Karpas-422 (cell line): ENCODE data around the gene AGGF1. TPM values are rescaled to one million over a fixed set of nuclear protein-coding genes. Genes with fewer than 3 reads are reported as not detected.
A peak's percentile ranks its signal among the peaks of the same experiment; 100 is the strongest.

ENCODE experiments used
- DNase-seq: peaks from one replicate; pipeline ENCODE4 v3.0.0-alpha.2; 2015
- H2AFZ ChIP-seq: fragments of 200-600 bp; sonication (generic); 2 replicates; pipeline ENCODE4 v1.6.1; 2014; ENCODE audit warnings: antibody characterized with exemption, low read length, mixed read lengths
- H3K27ac ChIP-seq: fragments of 200-600 bp; sonication (generic); 2 replicates; pipeline ENCODE4 v1.5.1; 2014; ENCODE audit warnings: mild to moderate bottlenecking, low read length, moderate library complexity
- H3K27me3 ChIP-seq: fragments of 200-600 bp; sonication (generic); 2 replicates; pipeline ENCODE4 v1.6.1; 2014; ENCODE audit warnings: low read length, mixed read lengths
- H3K36me3 ChIP-seq: fragments of 200-600 bp; sonication (generic); 2 replicates; pipeline ENCODE4 v1.6.1; 2014; ENCODE audit warnings: low read length, mixed read lengths; ENCODE audit not compliant: insufficient read depth
- H3K4me1 ChIP-seq: fragments of 200-600 bp; sonication (generic); 2 replicates; pipeline ENCODE4 v1.6.1; 2014; ENCODE audit warnings: mild to moderate bottlenecking, low read length, mixed read lengths
- H3K4me2 ChIP-seq: fragments of 200-600 bp; sonication (generic); 2 replicates; pipeline ENCODE4 v1.6.1; 2014; ENCODE audit warnings: low read length, low read depth, mild to moderate bottlenecking; ENCODE audit not compliant: poor library complexity, severe bottlenecking
- H3K4me3 ChIP-seq: fragments of 200-600 bp; sonication (generic); 2 replicates; pipeline ENCODE4 v1.5.1; 2014; ENCODE audit warnings: mild to moderate bottlenecking, antibody characterized with exemption, low read length, mixed read lengths
- H3K79me2 ChIP-seq: fragments of 200-600 bp; sonication (generic); 2 replicates; pipeline ENCODE4 v1.6.1; 2014; ENCODE audit warnings: mild to moderate bottlenecking, low read length, mixed read lengths
- H3K9ac ChIP-seq: fragments of 200-600 bp; sonication (generic); 2 replicates; pipeline ENCODE4 v1.6.0; 2014; ENCODE audit warnings: low read length
- H3K9me2 ChIP-seq: fragments of 200-600 bp; sonication (generic), shearing (Covaris generic); replicated peaks from 2 replicates; pipeline ENCODE4 v1.6.0; 2014; ENCODE audit warnings: mild to moderate bottlenecking, low read length, moderate library complexity; ENCODE audit not compliant: insufficient read depth
- H3K9me3 ChIP-seq: fragments of 300-700, 200-600 bp; sonication (generic); 2 replicates; pipeline ENCODE4 v1.6.1; 2014; ENCODE audit warnings: low read length, mixed read lengths
- H4K20me1 ChIP-seq: fragments of 200-600 bp; sonication (generic); 2 replicates; pipeline ENCODE4 v1.6.1; 2014; ENCODE audit warnings: mild to moderate bottlenecking, antibody characterized with exemption, low read length, low read depth; ENCODE audit not compliant: insufficient read depth
- total RNA-seq: library from RNA; depleted of rRNA; stranded (reverse); fragments of >200 nt; shearing (Covaris generic); gene quantifications from 2 replicates; pipeline ENCODE4 v1.2.3, GENCODE V29; 2014; ENCODE audit warnings: low replicate concordance

Gene AGGF1
- total RNA-seq, 1 experiment from 2014 or later, result 31.1 TPM

DNA sequence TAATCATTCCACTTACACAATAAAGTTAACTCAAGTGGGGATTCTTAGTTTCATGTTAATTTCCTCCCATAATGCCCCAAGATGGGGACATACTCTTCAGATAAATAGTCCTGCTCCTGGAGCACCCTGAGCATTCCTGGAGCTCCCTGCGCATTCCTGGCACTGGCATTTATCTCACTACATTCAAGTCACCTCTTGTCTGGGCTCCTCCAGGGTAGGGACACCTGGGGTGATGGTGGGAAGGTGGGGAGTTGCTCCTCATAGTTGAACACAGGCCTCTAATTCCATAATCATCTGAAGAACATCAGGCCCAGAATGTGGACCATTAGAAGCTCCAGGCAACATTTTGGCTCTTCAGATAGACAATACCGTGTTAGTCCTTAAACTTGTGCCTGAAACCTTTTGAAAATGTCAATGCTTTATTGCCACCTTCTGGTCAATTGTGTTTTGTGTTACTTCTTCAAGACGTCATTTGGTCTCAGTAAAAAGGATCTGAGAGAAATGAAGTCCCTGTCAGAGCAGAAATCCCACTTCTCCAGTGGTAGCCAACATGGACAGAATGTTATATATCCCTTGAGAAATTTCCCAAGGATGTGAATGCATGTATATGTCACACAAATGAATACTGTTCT, 14.2 kb upstream of the AGGF1 start:
- peak; percentile 82 for DNase-seq
- H3K79me2 ChIP-seq, result no peaks in the 10 kb centered on the region
- H3K9ac ChIP-seq, result no peak overlapping the region

DNA sequence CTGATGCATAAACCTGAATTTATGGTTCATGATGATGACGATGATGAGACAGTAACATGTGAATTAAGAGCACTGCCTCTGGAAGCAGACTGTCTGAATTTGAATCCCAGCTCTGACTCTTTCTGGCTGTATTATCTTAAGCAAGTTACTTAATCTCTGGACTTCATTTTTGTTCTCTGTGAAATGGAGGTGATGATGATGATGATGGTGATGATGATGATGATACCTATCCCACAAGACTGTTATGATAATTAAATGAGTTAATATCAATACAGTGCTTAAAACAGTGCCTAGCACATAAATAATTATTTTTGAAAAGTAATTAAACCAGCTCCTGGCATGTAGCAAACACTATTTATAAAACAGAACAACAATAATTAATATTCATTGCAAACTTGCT, 13.2 kb upstream of the AGGF1 start:
- DNase-seq, result no peak
- Histone ChIP-seq H3K4me2 (no peak overlapping the region), H3K9me2 (no peaks in the 10 kb centered on the region; the same call in 1 of the 2 replicates), H2AFZ (no peak overlapping the region), H3K4me3 (no peak overlapping the region), H4K20me1 (no peaks in the 10 kb centered on the region), H3K9ac (no peak overlapping the region), H3K27ac (no peak overlapping the region), H3K27me3 (no peaks in the 10 kb centered on the region), H3K36me3 (no peaks in the 10 kb centered on the region), H3K9me3 (no peaks in the 10 kb centered on the region), H3K79me2 (no peaks in the 10 kb centered on the region), H3K4me1 (no peaks in the 10 kb centered on the region)

More for the DNA sequence above, 14.2 kb upstream of the AGGF1 start:
- no peak overlapping the region for H3K4me2 ChIP-seq
- H2AFZ ChIP-seq, result no peak overlapping the region
- H4K20me1 ChIP-seq, result no peaks in the 10 kb centered on the region
- H3K9me3 ChIP-seq, result no peaks in the 10 kb centered on the region
- no peaks in the 10 kb centered on the region for H3K36me3 ChIP-seq
- H3K27ac ChIP-seq, result no peak overlapping the region
- H3K4me1 ChIP-seq, result no peaks in the 10 kb centered on the region
- no peaks in the 10 kb centered on the region for H3K9me2 ChIP-seq
- no peaks in the 10 kb centered on the region for H3K27me3 ChIP-seq
- no peak overlapping the region for H3K4me3 ChIP-seq

DNA sequence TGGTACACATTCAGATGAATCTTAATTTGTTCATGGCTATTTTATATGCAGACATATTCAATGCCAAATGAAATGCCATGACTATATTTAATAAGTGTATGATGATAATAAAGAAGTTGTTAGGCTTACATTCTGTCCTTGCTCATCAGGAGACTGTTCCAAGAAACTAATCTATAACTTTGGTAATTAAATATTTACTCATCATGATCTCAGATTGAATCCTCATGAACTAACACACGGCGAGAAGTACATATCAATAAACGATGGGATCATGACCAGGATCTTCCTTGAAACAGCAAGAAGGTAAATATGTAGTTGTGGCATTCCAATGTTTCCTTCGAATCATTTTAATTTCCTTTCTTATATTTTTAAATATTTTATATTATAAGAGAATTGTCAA, 12.5 kb upstream of the AGGF1 start:
- H3K27me3 ChIP-seq, result no peaks in the 10 kb centered on the region
- no peaks in the 10 kb centered on the region for H4K20me1 ChIP-seq
- no peak overlapping the region for H3K27ac ChIP-seq
- no peak for DNase-seq
- no peaks in the 10 kb centered on the region; the same call in 1 of the 2 replicates for H3K9me2 ChIP-seq
- no peak overlapping the region for H2AFZ ChIP-seq
- H3K4me3 ChIP-seq, result no peak overlapping the region
- H3K4me1 ChIP-seq, result no peaks in the 10 kb centered on the region
- no peak overlapping the region for H3K4me2 ChIP-seq
- no peaks in the 10 kb centered on the region for H3K9me3 ChIP-seq
- no peaks in the 10 kb centered on the region for H3K79me2 ChIP-seq
- H3K36me3 ChIP-seq, result no peaks in the 10 kb centered on the region
- no peak overlapping the region for H3K9ac ChIP-seq

DNA sequence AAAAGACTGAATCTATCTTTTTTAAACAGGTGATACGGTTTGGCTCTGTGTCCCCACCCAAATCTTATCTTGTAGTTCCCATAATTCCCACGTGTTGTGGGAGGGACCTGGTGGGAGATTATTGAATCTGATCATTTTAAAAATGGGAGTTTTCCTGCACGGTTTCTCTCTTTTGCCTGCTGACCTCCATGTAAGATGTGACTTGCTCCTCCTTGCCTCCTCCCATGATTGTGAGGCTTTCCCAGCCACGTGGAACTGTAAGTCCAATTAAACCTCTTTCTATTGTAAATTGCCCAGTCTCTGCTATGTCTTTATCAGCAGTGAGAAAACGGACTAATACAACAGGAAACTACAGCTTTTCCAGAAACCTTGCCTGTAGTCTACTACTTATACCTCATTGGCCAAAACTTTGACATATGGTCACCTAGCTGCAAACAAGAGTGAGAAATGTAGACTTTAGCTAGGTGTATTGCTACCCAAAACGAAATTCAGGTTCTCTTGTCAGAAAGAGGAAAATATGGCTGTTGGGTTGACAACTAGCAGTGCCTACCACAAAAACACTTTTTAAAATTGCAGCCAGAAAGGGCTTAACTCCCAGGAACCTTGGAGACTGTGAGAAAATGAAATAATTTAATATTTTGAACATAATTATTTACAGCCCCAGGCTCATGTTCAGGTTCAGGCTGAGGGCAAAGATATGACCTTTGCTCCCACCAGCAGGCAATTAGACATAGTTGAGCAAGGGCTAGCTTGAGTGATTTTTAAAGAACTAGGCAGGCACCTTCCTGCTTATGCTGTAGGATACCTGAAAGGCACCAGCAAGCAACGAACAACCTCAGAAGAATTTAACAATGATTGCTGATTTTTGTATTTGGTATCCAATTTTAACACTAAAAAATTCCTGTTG, 7.4 kb upstream of the AGGF1 start:
- Histone ChIP-seq H3K9ac (no peak overlapping the region), H3K79me2 (no peaks in the 10 kb centered on the region), H3K4me3 (no peak overlapping the region), H4K20me1 (no peaks in the 10 kb centered on the region), H3K9me2 (no peaks in the 10 kb centered on the region; the same call in 1 of the 2 replicates), H3K4me2 (no peak overlapping the region), H3K27ac (no peak overlapping the region), H3K27me3 (no peaks in the 10 kb centered on the region), H2AFZ (no peak overlapping the region), H3K36me3 (no peaks in the 10 kb centered on the region), H3K9me3 (no peaks in the 10 kb centered on the region), H3K4me1 (no peaks in the 10 kb centered on the region)
- DNase-seq, result no peak

DNA sequence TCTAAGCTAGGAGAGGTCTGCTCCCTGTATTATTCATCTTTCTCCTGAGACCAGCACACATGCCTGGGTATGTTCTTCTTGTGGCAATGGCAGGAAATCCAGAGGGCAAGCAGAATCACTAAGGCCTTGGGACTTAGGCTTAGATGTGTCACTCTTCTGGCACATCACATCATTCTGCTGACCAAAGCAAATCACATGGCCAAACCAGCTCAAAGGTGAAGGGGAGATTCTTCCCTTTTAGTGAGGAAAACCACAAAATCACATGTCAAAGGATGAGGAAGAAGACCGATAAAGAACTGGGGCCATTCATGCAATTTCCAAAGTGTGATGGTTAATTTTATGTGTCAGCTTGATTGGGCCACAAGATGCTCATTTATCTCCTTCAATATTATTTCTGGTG, 5.7 kb upstream of the AGGF1 start:
- Histone ChIP-seq H3K27ac (no peak overlapping the region), H4K20me1 (no peaks in the 10 kb centered on the region), H3K9me3 (peaks cover 11% of the 10 kb centered on the region), H2AFZ (no peak overlapping the region), H3K79me2 (no peaks in the 10 kb centered on the region), H3K4me2 (no peak overlapping the region), H3K27me3 (no peaks in the 10 kb centered on the region), H3K36me3 (no peaks in the 10 kb centered on the region), H3K4me3 (no peak overlapping the region), H3K4me1 (no peaks in the 10 kb centered on the region), H3K9me2 (no peaks in the 10 kb centered on the region; the same call in 1 of the 2 replicates), H3K9ac (no peak overlapping the region)
- no peak for DNase-seq

DNA sequence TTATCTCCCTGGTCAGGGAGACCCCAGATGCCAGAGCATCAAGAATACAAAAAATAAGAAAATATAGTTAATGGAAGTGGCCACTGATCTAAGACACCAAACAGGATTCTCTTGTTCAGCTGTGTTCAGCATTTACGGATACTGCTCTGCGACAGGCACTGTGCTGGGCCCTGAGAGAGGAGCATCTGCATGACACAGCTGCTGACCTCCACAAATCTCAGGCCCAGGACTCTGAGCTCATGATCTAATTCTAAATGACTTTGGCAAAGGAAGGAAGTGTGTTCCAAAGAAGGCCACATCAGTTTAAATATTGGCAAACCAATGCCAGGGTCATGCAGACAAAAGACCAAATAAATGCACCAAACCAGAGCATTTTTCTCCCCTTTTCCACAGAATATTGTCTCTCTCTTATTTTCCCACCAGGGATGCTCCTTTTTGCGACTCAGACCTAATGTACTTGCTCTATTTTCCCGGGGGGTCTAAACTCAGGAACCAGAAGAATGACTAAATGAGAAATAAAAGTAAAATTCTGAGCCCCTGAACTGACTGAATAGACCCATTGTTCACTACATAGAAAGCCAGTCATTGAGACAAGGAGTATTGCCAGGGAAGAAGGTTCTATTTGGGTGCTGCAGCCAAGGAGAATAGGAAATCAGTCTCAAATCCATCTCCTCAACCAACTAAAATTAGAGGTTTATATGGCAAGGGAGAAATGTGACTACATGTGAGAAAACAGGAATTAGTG, 1.4 kb upstream of the AGGF1 start:
- Histone ChIP-seq H3K36me3 (no peaks in the 10 kb centered on the region), H3K27ac (no peak overlapping the region), H3K4me3 (no peak overlapping the region), H3K9ac (no peak overlapping the region), H3K4me2 (no peak overlapping the region), H3K27me3 (no peaks in the 10 kb centered on the region), H3K9me3 (peaks cover 15% of the 10 kb centered on the region), H4K20me1 (no peaks in the 10 kb centered on the region), H3K9me2 (no peaks in the 10 kb centered on the region), H2AFZ (no peak overlapping the region), H3K4me1 (peaks cover 24% of the 10 kb centered on the region), H3K79me2 (peaks cover 34% of the 10 kb centered on the region)
- DNase-seq, result no peak

DNA sequence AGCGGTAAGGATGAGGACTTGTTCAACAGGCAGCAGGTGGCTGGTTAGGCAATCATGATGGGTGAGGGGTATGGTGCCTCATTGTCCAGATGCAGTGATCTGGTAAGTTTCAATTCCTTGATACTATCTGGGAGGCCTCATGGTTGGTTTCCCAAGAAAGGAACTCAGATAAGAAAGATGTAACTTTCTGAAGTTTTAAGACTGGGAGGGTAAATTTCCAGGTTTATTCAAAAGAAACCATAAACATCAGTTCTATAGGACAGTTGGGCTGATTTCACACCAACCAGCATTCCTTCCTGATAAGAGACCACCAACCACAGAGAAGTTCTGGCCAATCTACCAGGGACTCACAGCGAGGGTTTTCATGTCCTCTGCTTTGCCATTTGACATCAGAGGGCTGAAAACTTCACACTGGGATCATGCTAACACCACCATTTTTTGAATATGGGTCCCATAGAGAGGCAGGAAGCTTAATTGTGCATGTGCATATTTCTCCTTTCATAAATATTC, 773 bp upstream of the AGGF1 start:
- H3K9me2 ChIP-seq, result no peaks in the 10 kb centered on the region
- H3K4me2 ChIP-seq, result peak overlapping the region; percentile 72
- DNase-seq, result no peak
- peaks cover 40% of the 10 kb centered on the region for H3K79me2 ChIP-seq
- H3K4me3 ChIP-seq, result peak overlapping the region; percentile 93; the same call in 1 of the 2 replicates
- H2AFZ ChIP-seq, result peak overlapping the region; percentile 96
- H3K9ac ChIP-seq, result peak overlapping the region; percentile 96; the same call in 1 of the 2 replicates
- no peaks in the 10 kb centered on the region for H3K27me3 ChIP-seq
- H4K20me1 ChIP-seq, result no peaks in the 10 kb centered on the region
- peaks cover 15% of the 10 kb centered on the region for H3K9me3 ChIP-seq
- H3K4me1 ChIP-seq, result peaks cover 24% of the 10 kb centered on the region
- H3K36me3 ChIP-seq, result peaks cover 4% of the 10 kb centered on the region; the same call in 1 of the 2 replicates
- H3K27ac ChIP-seq, result no peak overlapping the region; the same call in 1 of the 2 replicates
